Measurements from ENCODE around the gene ESF1. TPM values are rescaled to one million over a fixed set of nuclear protein-coding genes. Genes with fewer than 3 reads are reported as not detected.

Gene ESF1
- total and polyA plus RNA-seq, 7 donors, result 7.2 to 20.5 (median 14.0) TPM

- Histone ChIP-seq H3K4me1 (no peaks in the 10 kb centered on the region), H3K4me3 (no peak overlapping the region), H3K27ac (no peak overlapping the region), H3K27me3 (no peaks in the 10 kb centered on the region), H3K9me3 (no peaks in the 10 kb centered on the region), H3K36me3 (peaks cover 25 to 88% (median 55%) of the 10 kb centered on the region in 4 donors)
- WGBS, 2 donors, result 73 to 89% methylated on average over 2 of the region's 2 CpGs
- DNase-seq, result no peak
- intact Hi-C loops (cut with DNase I), result no loop called here
- TF ChIP-seq POLR2A (IDR thresholded peaks at IDR 0.05) (no peak), CTCF (IDR thresholded peaks at IDR 0.05) (no peak), POLR2AphosphoS5 (IDR thresholded peaks at IDR 0.05) (no peak), EP300 (IDR thresholded peaks at IDR 0.05) (no peak)
These were observed 24.7 kb upstream of the ESF1 start for GRCh38 chr20:13809373-13809772.

DNA sequence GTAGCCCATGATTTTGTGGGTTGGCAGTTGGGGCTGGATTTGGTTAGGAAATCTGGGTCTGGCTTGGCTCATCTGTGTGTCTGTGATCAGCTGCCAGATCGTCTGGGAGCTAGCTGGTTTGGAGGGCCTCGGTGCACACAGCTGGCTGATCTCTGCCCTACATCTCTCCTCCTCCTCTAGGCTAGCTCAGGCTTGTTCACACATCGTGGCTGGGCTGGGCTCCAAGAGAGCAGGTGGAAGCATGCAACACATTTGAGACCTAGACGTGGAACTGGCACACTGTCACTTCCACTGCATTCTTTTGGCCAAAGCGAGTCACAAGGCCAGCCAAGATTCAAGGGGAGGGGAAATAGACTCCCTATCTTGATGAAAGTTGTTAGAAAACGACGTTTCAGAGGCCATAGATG lies 16.0 kb upstream of the ESF1 start:
- 18 to 45% methylated on average over 7 of the region's 7 CpGs for WGBS, 2 donors
- H3K4me3 ChIP-seq, result no peak overlapping the region

GRCh38 chr20:13799974-13800373 lies 15.3 kb upstream of the ESF1 start:
- TF ChIP-seq CTCF (IDR thresholded peaks at IDR 0.05), result no peak
- no peak for TF ChIP-seq POLR2AphosphoS5 (IDR thresholded peaks at IDR 0.05)
- no peak for TF ChIP-seq EP300 (IDR thresholded peaks at IDR 0.05)
- TF ChIP-seq POLR2A (IDR thresholded peaks at IDR 0.05), result no peak
- H3K4me3 ChIP-seq, result no peak overlapping the region
- H3K36me3 ChIP-seq, result peaks cover 12 to 86% (median 38%) of the 10 kb centered on the region in 4 donors
- no peak for DNase-seq
- peak overlapping the region; percentile 41 to 67 (median 54) for H3K27ac ChIP-seq
- H3K4me1 ChIP-seq, result peaks cover 0 to 24% (median 21%) of the 10 kb centered on the region in 4 donors
- WGBS, 2 donors, result 92 to 93% methylated on average over 2 of the region's 2 CpGs
- no peaks in the 10 kb centered on the region for H3K27me3 ChIP-seq
- H3K9me3 ChIP-seq, result no peaks in the 10 kb centered on the region
- intact Hi-C loops (cut with DNase I), result no loop called here

More for the DNA sequence above, 16.0 kb upstream of the ESF1 start:
- Histone ChIP-seq H3K36me3 (peaks cover 5 to 86% (median 33%) of the 10 kb centered on the region in 4 donors), H3K9me3 (no peaks in the 10 kb centered on the region), H3K27me3 (no peaks in the 10 kb centered on the region), H3K27ac (peak overlapping the region; percentile 41 to 67 (median 54)), H3K4me1 (peaks cover 0 to 24% (median 21%) of the 10 kb centered on the region in 4 donors)
- TF ChIP-seq POLR2A (IDR thresholded peaks at IDR 0.05) (no peak), POLR2AphosphoS5 (IDR thresholded peaks at IDR 0.05) (peak in 3 of 4 donors; percentile 46 to 72 (median 61))
- intact Hi-C loops (cut with DNase I), result no loop called here
- peak; percentile 96 for DNase-seq

DNA sequence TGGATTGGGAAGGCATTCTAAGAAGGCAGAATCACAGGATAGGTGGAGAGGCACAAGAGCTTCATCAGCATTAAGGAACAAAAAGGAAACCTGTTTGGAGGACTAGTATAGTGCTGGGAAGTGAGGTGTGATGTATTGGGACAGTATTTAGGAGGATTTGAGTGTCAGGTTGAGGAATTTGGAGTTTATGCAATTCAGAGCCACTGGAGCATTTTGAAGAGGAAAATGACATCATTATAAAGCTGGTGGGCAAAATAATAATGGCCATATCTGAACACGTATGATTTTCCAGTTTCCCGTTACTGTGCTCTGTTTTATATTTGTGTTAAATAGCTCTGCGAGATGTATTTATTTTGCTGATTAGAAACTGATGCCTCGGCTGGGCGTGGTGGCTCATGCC lies 14.3 kb upstream of the ESF1 start:
- no peaks in the 10 kb centered on the region for H3K9me3 ChIP-seq
- 85 to 87% methylated on average over 5 of the region's 5 CpGs for WGBS, 2 donors
- H3K27ac ChIP-seq, result no peak overlapping the region
- H3K27me3 ChIP-seq, result no peaks in the 10 kb centered on the region
- intact Hi-C loops (cut with DNase I), result no loop called here
- peaks cover 0 to 24% (median 21%) of the 10 kb centered on the region in 4 donors for H3K4me1 ChIP-seq
- no peak for DNase-seq
- no peak overlapping the region for H3K4me3 ChIP-seq
- peaks cover 16 to 86% (median 39%) of the 10 kb centered on the region in 4 donors for H3K36me3 ChIP-seq
- TF ChIP-seq POLR2AphosphoS5 (IDR thresholded peaks at IDR 0.05) (no peak), CTCF (IDR thresholded peaks at IDR 0.05) (no peak), EP300 (IDR thresholded peaks at IDR 0.05) (no peak), POLR2A (IDR thresholded peaks at IDR 0.05) (no peak)

DNA sequence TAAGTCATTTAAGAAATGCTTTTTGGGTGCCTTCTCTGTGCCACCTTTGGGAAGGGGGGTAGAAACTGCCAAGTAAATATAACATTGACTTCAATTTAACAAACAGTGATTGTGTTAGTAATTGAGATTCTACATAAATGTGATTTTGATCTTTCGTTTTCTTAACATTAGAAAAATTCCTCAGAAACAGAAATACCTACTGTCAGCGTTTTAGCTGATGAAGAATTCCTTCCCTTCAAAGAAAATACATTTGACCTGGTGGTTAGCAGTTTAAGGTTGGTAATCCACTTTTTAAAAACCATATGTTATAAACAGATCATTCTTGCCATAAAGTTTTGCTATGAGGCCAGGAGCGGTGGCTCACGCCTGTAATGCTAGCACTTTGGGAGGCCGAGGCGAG lies 9.9 kb upstream of the ESF1 start:
- Histone ChIP-seq H3K36me3 (peaks cover 16 to 89% (median 27%) of the 10 kb centered on the region in 4 donors), H3K27me3 (no peaks in the 10 kb centered on the region), H3K9me3 (no peaks in the 10 kb centered on the region), H3K4me3 (no peak overlapping the region), H3K27ac (no peak overlapping the region), H3K4me1 (peaks cover 0 to 27% (median 23%) of the 10 kb centered on the region in 4 donors)
- TF ChIP-seq POLR2A (IDR thresholded peaks at IDR 0.05), result no peak
- DNase-seq, result no peak
- intact Hi-C loops (cut with DNase I), result no loop called here
- 96 to 97% methylated on average over 6 of the region's 6 CpGs for WGBS, 2 donors

- H3K4me1 ChIP-seq, result peaks cover 0 to 27% (median 22%) of the 10 kb centered on the region in 4 donors
- H3K27me3 ChIP-seq, result no peaks in the 10 kb centered on the region
- H3K27ac ChIP-seq, result no peak overlapping the region
- 91 to 97% methylated on average over 1 of the region's 1 CpG for WGBS, 2 donors
- DNase-seq, result no peak
- H3K36me3 ChIP-seq, result peaks cover 16 to 89% (median 29%) of the 10 kb centered on the region in 4 donors
- no peaks in the 10 kb centered on the region for H3K9me3 ChIP-seq
- no peak overlapping the region for H3K4me3 ChIP-seq
- intact Hi-C loops (cut with DNase I), result no loop called here
- TF ChIP-seq POLR2AphosphoS5 (IDR thresholded peaks at IDR 0.05), result no peak
These were observed 8.3 kb upstream of the ESF1 start for GRCh38 chr20:13793001-13793400.

All from sigmoid colon (tissue), 7 donors.